Lower lobe of right lung (tissue), 2 donors: Measurements from ENCODE around the gene PLEKHA5. TPM values are rescaled to one million over a fixed set of nuclear protein-coding genes. Genes with fewer than 3 reads are reported as not detected.

ENCODE experiments used
- ATAC-seq, 2 donors: fragments of 200-7000 bp; cut with Tn5 transposase; one replicate each; pipeline ENCODE4 v1.9.1; 2020 to 2022; ENCODE audit warnings: mild to moderate bottlenecking in 2 of 2, moderate library complexity in 2 of 2
- DNase-seq: peaks from one replicate; pipeline ENCODE4 v3.0.0-alpha.2; 2020
- H3K27ac ChIP-seq: fragments of 200-600 bp; one replicate; pipeline ENCODE4 v1.8.0; 2022
- H3K27me3 ChIP-seq: fragments of 200-600 bp; one replicate; pipeline ENCODE4 v1.8.0; 2022; ENCODE audit warnings: low read depth
- H3K36me3 ChIP-seq: fragments of 200-600 bp; one replicate; pipeline ENCODE4 v1.8.0; 2022; ENCODE audit warnings: mild to moderate bottlenecking
- H3K4me1 ChIP-seq: fragments of 200-600 bp; one replicate; pipeline ENCODE4 v1.8.0; 2022
- H3K4me3 ChIP-seq: fragments of 200-600 bp; one replicate; pipeline ENCODE4 v1.8.0; 2022; ENCODE audit warnings: mild to moderate bottlenecking
- H3K9me3 ChIP-seq: fragments of 200-600 bp; one replicate; pipeline ENCODE4 v1.8.0; 2022
- intact Hi-C: fragments of 100-400 bp; cut with DNase I; formaldehyde crosslinking; loops from one replicate; pipeline ENCODE4 v1.11.0; 2022
- total RNA-seq: library from RNA; stranded (reverse); fragmentation: NEBNext Ultra II Directional; extraction: Animal tissue kit (Norgen Biotek cat#: 25700); gene quantifications from one replicate; pipeline ENCODE4 v1.2.1, GENCODE V29; 2021
- TF ChIP-seq, protein P1 (sequence below): fragments of 200-600 bp; IDR thresholded peaks from one replicate; pipeline ENCODE4 v1.8.0; 2022; ENCODE audit warnings: antibody characterized with exemption, mild to moderate bottlenecking
- donor health status: DM: no; HTN: yes; CAD: no; lungs with severe emphysema.

PLEKHA5 gene
- total RNA-seq, 1 donor from 2014 or later = 29.2 TPM

DNA sequence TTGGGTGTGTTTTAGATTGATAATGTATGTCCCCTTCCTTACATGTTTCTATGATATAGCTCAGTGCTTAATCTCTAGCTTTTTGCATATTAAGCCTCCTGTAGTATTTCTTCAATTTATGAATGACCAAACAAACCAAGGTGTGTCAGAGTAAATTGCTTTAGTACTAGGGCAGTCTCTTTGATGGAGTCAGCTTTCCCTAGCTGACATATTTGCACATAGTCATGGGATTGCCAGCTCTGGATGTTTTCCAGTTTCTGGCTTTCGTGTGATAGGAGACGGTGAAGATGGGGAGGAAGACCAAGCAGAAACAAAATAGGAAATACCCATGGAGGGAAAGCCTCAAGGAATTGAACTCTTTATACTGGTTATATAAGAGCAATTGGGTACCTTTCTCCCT is 148.9 kb downstream of the PLEKHA5 start:
- intact Hi-C loops = no loop called here
- no peaks in the 10 kb centered on the region for H3K9me3 ChIP-seq
- H3K4me3 ChIP-seq = no peak overlapping the region
- TF ChIP-seq, protein P1, sequence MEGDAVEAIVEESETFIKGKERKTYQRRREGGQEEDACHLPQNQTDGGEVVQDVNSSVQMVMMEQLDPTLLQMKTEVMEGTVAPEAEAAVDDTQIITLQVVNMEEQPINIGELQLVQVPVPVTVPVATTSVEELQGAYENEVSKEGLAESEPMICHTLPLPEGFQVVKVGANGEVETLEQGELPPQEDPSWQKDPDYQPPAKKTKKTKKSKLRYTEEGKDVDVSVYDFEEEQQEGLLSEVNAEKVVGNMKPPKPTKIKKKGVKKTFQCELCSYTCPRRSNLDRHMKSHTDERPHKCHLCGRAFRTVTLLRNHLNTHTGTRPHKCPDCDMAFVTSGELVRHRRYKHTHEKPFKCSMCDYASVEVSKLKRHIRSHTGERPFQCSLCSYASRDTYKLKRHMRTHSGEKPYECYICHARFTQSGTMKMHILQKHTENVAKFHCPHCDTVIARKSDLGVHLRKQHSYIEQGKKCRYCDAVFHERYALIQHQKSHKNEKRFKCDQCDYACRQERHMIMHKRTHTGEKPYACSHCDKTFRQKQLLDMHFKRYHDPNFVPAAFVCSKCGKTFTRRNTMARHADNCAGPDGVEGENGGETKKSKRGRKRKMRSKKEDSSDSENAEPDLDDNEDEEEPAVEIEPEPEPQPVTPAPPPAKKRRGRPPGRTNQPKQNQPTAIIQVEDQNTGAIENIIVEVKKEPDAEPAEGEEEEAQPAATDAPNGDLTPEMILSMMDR = no peak
- no peaks in the 10 kb centered on the region for H3K27me3 ChIP-seq
- DNase-seq (no peak), ATAC-seq (no peak)
- H3K27ac ChIP-seq = no peak overlapping the region
- peaks cover 9% of the 10 kb centered on the region for H3K4me1 ChIP-seq
- peaks cover 11% of the 10 kb centered on the region for H3K36me3 ChIP-seq

DNA sequence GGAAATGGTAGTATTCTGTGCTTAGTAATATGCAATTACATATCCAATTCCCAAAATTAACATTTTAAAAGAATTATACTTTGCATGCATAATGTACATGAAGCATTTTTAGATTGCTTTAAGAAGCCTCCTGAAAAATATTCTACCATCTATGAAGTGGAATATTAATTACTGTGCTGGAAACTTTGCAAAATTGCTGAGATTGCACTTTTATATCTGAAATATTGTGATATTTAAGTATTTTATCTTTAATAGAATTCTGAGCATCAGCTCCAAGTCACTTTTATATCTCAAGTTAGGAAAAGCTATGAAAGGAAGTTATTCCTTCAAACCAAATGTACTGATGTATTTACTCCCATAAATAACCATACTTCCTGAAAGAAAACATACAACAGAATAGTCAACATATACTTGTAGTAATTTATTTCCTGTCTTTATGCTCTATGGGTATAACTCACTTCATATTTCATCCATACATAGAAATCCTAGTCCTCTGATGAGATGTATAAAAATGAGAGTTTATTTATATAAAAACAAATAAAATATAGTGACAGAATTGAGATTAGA is 152.7 kb downstream of the PLEKHA5 start:
- DNase-seq = no peak
- Histone ChIP-seq H3K4me1 (no peaks in the 10 kb centered on the region), H3K27ac (no peak overlapping the region), H3K9me3 (no peaks in the 10 kb centered on the region), H3K36me3 (peaks cover 12% of the 10 kb centered on the region), H3K27me3 (no peaks in the 10 kb centered on the region), H3K4me3 (no peak overlapping the region)
- TF ChIP-seq, protein P1 = no peak
- no peak for ATAC-seq
- intact Hi-C loops = no loop called here

DNA sequence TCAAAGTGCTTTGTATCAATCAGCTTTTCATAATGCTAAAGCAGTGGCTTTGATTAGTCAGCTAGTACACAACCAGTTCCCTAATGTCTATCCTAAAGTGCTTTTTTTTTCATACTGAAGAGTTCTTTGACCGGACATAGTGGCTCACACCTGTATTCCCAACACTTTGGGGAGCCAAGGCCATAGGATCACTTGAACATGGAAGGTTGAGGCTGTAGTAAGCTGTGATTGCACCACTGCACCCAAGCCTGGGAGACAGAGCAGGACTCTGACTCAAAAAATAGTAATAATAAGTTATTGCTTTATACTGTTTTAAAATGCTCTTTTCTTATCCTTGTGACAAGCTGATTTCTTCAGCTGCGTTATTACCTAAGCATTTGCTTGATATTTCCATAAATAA is 155.1 kb downstream of the PLEKHA5 start:
- no peak for ATAC-seq
- Histone ChIP-seq H3K27me3 (no peaks in the 10 kb centered on the region), H3K9me3 (no peaks in the 10 kb centered on the region), H3K4me1 (no peaks in the 10 kb centered on the region), H3K27ac (no peak overlapping the region), H3K4me3 (no peak overlapping the region), H3K36me3 (peaks cover 12% of the 10 kb centered on the region)
- DNase-seq = no peak
- TF ChIP-seq, protein P1 = no peak
- intact Hi-C loops = no loop called here

DNA sequence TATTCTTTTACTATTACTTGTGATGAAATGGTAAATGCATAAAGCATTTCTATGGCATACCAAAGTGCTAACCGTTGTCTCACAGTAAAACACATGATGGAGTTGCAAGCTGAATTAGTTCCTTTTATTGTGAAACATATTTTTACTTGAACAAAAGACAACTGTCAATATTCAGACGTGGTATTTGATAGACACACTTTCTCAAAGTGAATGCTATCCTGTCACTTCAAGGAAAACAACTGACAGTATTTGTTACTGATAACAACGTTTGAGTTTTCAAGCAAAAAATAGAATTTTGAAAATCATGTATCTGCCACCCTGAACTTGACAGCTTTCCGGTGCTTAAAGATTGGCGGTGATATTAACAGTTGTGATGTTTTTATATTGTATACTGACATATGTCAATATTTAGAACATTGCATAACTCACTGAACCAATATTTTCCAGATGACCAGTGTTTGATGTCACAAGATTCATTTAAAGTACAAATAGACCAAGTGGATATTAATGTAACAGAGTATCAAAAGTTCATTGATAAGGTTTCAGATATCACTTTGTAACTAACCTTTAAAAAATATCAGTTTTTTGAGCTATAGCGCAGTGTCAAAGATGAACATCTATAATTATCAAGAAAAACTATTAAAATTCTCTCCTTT is 156.4 kb downstream of the PLEKHA5 start:
- no peak overlapping the region for H3K27ac ChIP-seq
- no peaks in the 10 kb centered on the region for H3K27me3 ChIP-seq
- H3K4me3 ChIP-seq = no peak overlapping the region
- intact Hi-C loops = no loop called here
- ATAC-seq = no peak
- peaks cover 16% of the 10 kb centered on the region for H3K36me3 ChIP-seq
- H3K9me3 ChIP-seq = no peaks in the 10 kb centered on the region
- DNase-seq = no peak
- TF ChIP-seq, protein P1 = no peak
- no peaks in the 10 kb centered on the region for H3K4me1 ChIP-seq

DNA sequence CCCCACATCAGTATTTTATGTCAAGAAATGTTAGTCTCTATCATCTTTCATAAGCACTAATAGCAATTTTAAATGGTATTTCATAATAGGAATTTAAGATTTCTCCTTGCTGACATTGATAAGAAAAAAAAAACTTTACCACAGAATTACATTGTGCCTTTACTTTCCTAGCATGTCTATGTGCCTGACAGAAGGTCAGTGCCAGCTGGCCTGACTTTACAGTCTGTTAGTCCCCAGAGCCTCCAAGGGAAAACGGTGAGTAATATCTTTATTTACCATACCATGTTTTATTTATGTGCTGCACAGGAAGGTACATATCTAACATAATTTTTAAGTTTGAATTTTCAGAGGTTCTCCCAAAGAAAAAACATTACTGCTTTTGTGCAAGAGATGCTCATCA is 157.8 kb downstream of the PLEKHA5 start:
- TF ChIP-seq, protein P1 = no peak
- intact Hi-C loops = no loop called here
- H3K4me3 ChIP-seq = no peak overlapping the region
- no peaks in the 10 kb centered on the region for H3K27me3 ChIP-seq
- no peaks in the 10 kb centered on the region for H3K9me3 ChIP-seq
- no peak for ATAC-seq
- H3K4me1 ChIP-seq = no peaks in the 10 kb centered on the region
- peaks cover 17% of the 10 kb centered on the region for H3K36me3 ChIP-seq
- DNase-seq = no peak
- no peak overlapping the region for H3K27ac ChIP-seq
